ENCODE data around the gene OR14I1. TPM values are rescaled to one million over a fixed set of nuclear protein-coding genes. Genes with fewer than 3 reads are reported as not detected.

Gene OR14I1
- not detected for total RNA-seq

GRCh38 chr1:248702714-248703113 is at the start of gene OR14I1:
Gene OR14I1, minus strand, starts transcription at chr1:248702766.

GRCh38 chr1:248655354-248655753 is 47.2 kb downstream of the OR14I1 start, which contains the start of gene OR2T27:
Gene OR2T27, minus strand, starts transcription at chr1:248655528. Its CDS starts 4,644 bp downstream, at chr1:248650884.

Small RNA genes lying within 50 kb of the gene (small RNA-seq; reads per million reads assigned to genes)
- gene AHCYP8 (ENCODE audit: low replicate concordance) = not detected

Other genes with a start within 250 kb of the OR14I1 start
- gene OR2T3, start 229.4 kb downstream of the OR14I1 start, total RNA-seq = not detected
- not detected for gene OR2T5, start 214.2 kb downstream of the OR14I1 start, total RNA-seq
- not detected for gene OR2G6, start 194.7 kb downstream of the OR14I1 start, total RNA-seq
- gene OR2T29, start 140.0 kb downstream of the OR14I1 start, total RNA-seq = not detected
- not detected for gene OR2T34, start 128.0 kb downstream of the OR14I1 start, total RNA-seq
- gene OR2T10, start 105.1 kb downstream of the OR14I1 start, total RNA-seq = not detected
- not detected for gene OR2T11, start 67.7 kb downstream of the OR14I1 start, total RNA-seq
- not detected for gene OR2T35, start 57.5 kb downstream of the OR14I1 start, total RNA-seq
- gene OR2T27, start 47.2 kb downstream of the OR14I1 start, total RNA-seq = not detected
- gene LYPD8, start 53.0 kb upstream of the OR14I1 start, total RNA-seq = not detected
- 35.4 TPM for gene SH3BP5L, start 123.1 kb upstream of the OR14I1 start, total RNA-seq
- gene ZNF672, start 135.5 kb upstream of the OR14I1 start, total RNA-seq = 18.5 TPM
- 62.6 TPM for gene ZNF692, start 156.3 kb upstream of the OR14I1 start, total RNA-seq
- gene PGBD2, start 203.5 kb upstream of the OR14I1 start, total RNA-seq = 11.9 TPM

Data from parietal lobe (tissue), 2 donors.